HEK293 (cell line): ENCODE data around the gene COA3.

Experiments used
- CTCF ChIA-PET: fragments of 350-600 bp; formaldehyde crosslinking; extraction: SDS; loops from one replicate; lab custom pipeline; 2021; ENCODE audit warnings: antibody characterized with exemption; lab: Yijun Ruan, JAX
- POLR2A ChIA-PET: fragments of 300-600 bp; formaldehyde crosslinking; extraction: SDS; loops from one replicate; lab custom pipeline; 2020; ENCODE audit warnings: antibody characterized with exemption, inconsistent platforms; lab: Yijun Ruan, JAX
- H3K27ac ChIP-seq: fragments of 200-500 bp; sonication (Bioruptor generic); 2 replicates; pipeline ENCODE4 v1.5.1; 2014; ENCODE audit warnings: low read depth, low read length, control low read depth, inconsistent platforms; ENCODE audit errors: extremely low read depth
- H3K36me3 ChIP-seq, 2 experiments: fragments of 200-500 bp in 1 of 2; sonication (Bioruptor generic) in 1 of 2; 1 replicate in 1 of 2; 2 replicates in 1 of 2; pipeline ENCODE4 v1.5.1; 2014 to 2017; ENCODE audit warnings: inconsistent platforms in 2 of 2, low read length in 2 of 2; ENCODE audit not compliant: control insufficient read depth in 2 of 2, insufficient read depth in 1 of 2
- H3K4me1 ChIP-seq: fragments of 200-500 bp; sonication (Bioruptor generic); 2 replicates; pipeline ENCODE4 v1.5.1; 2014; ENCODE audit warnings: mild to moderate bottlenecking, low read length, inconsistent platforms; ENCODE audit not compliant: control insufficient read depth, insufficient read depth
- H3K4me3 ChIP-seq: 2 replicates; pipeline ENCODE4 v1.5.1; 2011; ENCODE audit warnings: low read depth, mild to moderate bottlenecking, control low read depth, low read length, moderate library complexity
- H3K9me3 ChIP-seq: fragments of 200-500 bp; sonication (Bioruptor generic); 2 replicates; pipeline ENCODE4 v1.5.1; 2014; ENCODE audit warnings: low read depth, low read length, inconsistent platforms; ENCODE audit not compliant: control insufficient read depth, insufficient read depth
- EGR2 ChIP-seq: fragments of 450-650 bp; formaldehyde crosslinking; IDR thresholded peaks from 2 replicates; pipeline ENCODE4 v1.5.1; 2016; ENCODE audit warnings: low read depth, missing biosample characterization, missing genetic modification characterization
- FEZF1 ChIP-seq: fragments of 450-650 bp; formaldehyde crosslinking; IDR thresholded peaks from 2 replicates; pipeline ENCODE4 v1.5.1; 2016; ENCODE audit warnings: missing biosample characterization, missing genetic modification characterization
- ZBTB20 ChIP-seq: fragments of 450-650 bp; formaldehyde crosslinking; IDR thresholded peaks from 2 replicates; pipeline ENCODE4 v1.5.1; 2016; ENCODE audit warnings: missing biosample characterization, missing genetic modification characterization
- ZNF169 ChIP-seq: fragments of 450-650 bp; formaldehyde crosslinking; IDR thresholded peaks from 2 replicates; pipeline ENCODE4 v1.5.1; 2016; ENCODE audit warnings: missing biosample characterization, missing genetic modification characterization
- ZNF23 ChIP-seq: fragments of 450-650 bp; formaldehyde crosslinking; IDR thresholded peaks from 2 replicates; pipeline ENCODE4 v1.5.1; 2016; ENCODE audit warnings: missing biosample characterization, missing genetic modification characterization, borderline replicate concordance
- ZNF624 ChIP-seq: fragments of 450-650 bp; formaldehyde crosslinking; IDR thresholded peaks from 2 replicates; pipeline ENCODE4 v1.5.1; 2017; ENCODE audit warnings: missing biosample characterization, missing genetic modification characterization
- ZNF626 ChIP-seq: fragments of 450-650 bp; sonication (Bioruptor Pico); formaldehyde crosslinking; IDR thresholded peaks from 2 replicates; pipeline ENCODE4 v1.5.1; 2018; ENCODE audit warnings: missing biosample characterization, missing genetic modification characterization, inconsistent platforms
- TF ChIP-seq, protein P1 (sequence below): fragments of 450-650 bp; formaldehyde crosslinking; IDR thresholded peaks from 2 replicates; pipeline ENCODE4 v1.5.1; 2016; ENCODE audit warnings: missing biosample characterization, missing genetic modification characterization

Gene COA3

DNA sequence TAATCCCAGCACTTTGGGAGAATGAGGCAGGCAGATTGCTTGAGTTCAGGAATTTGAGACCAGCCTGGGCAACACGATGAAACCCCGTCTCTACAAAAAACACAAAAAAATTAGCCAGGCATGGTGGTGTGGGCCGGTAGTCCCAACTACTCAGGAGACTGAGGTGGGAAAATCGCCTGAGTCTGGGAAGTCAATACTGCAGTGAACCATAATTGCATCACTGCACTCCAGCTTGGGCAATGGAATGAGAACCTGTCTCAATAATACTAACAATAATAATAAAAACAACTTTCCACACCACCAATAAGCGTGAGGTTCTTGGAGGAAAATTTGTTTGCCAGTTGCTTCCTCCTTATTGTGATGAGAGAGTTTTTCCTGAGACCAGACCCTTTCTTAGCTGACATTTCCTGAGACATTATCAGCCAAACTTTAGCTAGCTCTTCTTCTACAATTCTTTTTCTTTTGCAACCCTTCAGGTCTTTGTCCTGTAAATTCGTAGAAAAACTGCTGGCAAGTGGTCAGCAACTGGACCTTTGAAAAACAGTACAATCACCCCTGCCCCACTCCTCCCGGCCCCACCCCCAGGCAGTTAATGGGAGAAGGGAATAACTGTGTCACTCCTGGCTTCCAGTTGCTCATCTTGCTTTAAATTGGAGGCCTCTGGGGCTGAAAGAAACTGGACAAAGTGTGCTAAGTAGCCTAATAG lies 50.1 kb downstream of the COA3 start:
- POLR2A ChIA-PET = interaction anchor here (0.6 to 0.8 kb wide), 2 partner anchors 11 to 17 kb away, joined by 3 to 4 read pairs; no protein-coding TSS in a partner anchor
- H3K4me3 ChIP-seq = no peak overlapping the region
- H3K36me3 ChIP-seq = no peaks in the 10 kb centered on the region; a peak in 1 of 3 replicates

More for the DNA sequence above, 50.1 kb downstream of the COA3 start:
- no peak for TF ChIP-seq ZNF169 (tag by site-specific recombination)
- no peak for TF ChIP-seq ZNF23 (tag by site-specific recombination)
- TF ChIP-seq, protein P1, sequence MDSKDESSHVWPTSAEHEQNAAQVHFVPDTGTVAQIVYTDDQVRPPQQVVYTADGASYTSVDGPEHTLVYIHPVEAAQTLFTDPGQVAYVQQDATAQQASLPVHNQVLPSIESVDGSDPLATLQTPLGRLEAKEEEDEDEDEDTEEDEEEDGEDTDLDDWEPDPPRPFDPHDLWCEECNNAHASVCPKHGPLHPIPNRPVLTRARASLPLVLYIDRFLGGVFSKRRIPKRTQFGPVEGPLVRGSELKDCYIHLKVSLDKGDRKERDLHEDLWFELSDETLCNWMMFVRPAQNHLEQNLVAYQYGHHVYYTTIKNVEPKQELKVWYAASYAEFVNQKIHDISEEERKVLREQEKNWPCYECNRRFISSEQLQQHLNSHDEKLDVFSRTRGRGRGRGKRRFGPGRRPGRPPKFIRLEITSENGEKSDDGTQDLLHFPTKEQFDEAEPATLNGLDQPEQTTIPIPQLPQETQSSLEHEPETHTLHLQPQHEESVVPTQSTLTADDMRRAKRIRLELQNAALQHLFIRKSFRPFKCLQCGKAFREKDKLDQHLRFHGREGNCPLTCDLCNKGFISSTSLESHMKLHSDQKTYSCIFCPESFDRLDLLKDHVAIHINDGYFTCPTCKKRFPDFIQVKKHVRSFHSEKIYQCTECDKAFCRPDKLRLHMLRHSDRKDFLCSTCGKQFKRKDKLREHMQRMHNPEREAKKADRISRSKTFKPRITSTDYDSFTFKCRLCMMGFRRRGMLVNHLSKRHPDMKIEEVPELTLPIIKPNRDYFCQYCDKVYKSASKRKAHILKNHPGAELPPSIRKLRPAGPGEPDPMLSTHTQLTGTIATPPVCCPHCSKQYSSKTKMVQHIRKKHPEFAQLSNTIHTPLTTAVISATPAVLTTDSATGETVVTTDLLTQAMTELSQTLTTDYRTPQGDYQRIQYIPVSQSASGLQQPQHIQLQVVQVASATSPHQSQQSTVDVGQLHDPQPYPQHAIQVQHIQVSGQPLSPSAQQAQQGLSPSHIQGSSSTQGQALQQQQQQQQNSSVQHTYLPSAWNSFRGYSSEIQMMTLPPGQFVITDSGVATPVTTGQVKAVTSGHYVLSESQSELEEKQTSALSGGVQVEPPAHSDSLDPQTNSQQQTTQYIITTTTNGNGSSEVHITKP (tag by site-specific recombination) = peak; percentile 32; the same call in 1 of the 2 replicates
- no peak for TF ChIP-seq ZBTB20 (tag by site-specific recombination)
- TF ChIP-seq EGR2 (tag by site-specific recombination) = no peak
- TF ChIP-seq ZNF624 (tag by site-specific recombination) = no peak
- TF ChIP-seq ZNF626 (tag by site-specific recombination) = no peak
- no peak for TF ChIP-seq FEZF1 (tag by site-specific recombination)
- peaks cover 9% of the 10 kb centered on the region for H3K4me1 ChIP-seq
- no peaks in the 10 kb centered on the region for H3K9me3 ChIP-seq
- CTCF ChIA-PET = interaction anchor here (0.6 to 3.6 kb wide), 4 partner anchors 13 to 150 kb away, joined by 3 to 30 read pairs (median 6); partner anchors contain the start of gene RAMP2
- H3K27ac ChIP-seq = no peak overlapping the region
